ENCODE measurements around the gene HSD11B1L.

DNA sequence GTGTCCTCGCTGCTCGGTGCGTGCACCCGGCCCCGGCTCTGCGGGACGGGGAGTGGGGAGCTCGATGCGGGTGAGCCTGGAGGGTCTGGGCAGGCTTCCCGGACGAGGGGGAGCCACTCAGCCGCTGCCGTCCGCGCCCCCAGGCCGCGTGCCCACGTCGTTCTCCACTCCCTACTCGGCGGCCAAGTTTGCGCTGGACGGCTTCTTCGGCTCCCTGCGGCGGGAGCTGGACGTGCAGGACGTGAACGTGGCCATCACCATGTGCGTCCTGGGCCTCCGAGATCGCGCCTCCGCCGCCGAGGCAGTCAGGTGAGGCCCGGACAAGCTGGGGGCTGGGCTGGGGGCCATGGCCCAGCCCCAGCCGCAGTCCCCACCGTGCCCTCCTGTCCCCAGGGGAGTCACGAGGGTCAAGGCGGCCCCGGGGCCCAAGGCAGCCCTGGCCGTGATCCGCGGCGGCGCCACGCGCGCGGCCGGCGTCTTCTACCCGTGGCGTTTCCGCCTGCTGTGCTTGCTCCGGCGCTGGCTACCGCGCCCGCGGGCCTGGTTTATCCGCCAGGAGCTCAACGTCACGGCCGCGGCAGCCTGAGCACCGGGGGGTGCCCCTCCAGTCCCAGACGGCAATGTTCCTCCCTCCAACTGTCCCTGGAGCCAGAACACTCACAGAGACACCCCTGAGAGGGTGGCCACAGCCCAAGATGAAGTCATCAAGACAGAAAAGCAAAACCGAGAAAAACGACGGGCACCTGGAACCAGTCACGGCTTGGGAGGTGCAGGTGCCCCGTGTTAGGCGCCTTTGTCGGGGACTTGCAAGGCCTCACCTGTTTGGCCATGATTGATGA lies 6.8 kb downstream of the HSD11B1L start:
- TF ChIP-seq, protein P1, sequence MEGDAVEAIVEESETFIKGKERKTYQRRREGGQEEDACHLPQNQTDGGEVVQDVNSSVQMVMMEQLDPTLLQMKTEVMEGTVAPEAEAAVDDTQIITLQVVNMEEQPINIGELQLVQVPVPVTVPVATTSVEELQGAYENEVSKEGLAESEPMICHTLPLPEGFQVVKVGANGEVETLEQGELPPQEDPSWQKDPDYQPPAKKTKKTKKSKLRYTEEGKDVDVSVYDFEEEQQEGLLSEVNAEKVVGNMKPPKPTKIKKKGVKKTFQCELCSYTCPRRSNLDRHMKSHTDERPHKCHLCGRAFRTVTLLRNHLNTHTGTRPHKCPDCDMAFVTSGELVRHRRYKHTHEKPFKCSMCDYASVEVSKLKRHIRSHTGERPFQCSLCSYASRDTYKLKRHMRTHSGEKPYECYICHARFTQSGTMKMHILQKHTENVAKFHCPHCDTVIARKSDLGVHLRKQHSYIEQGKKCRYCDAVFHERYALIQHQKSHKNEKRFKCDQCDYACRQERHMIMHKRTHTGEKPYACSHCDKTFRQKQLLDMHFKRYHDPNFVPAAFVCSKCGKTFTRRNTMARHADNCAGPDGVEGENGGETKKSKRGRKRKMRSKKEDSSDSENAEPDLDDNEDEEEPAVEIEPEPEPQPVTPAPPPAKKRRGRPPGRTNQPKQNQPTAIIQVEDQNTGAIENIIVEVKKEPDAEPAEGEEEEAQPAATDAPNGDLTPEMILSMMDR (conservative IDR thresholded peaks at IDR 0.05 in 1 of 2, IDR thresholded peaks at IDR 0.05 in 1 of 2; ENCODE audit: extremely low read depth in 1 of 2, insufficient read depth in 1 of 2, low read depth in 1 of 2, low read length in 2 of 2), result no peak
- TF ChIP-seq EZH2 (IDR thresholded peaks at IDR 0.05; ENCODE audit: borderline replicate concordance, low read length), result no peak
